ENCODE results near the gene GRK5. TPM values are rescaled to one million over a fixed set of nuclear protein-coding genes. Genes with fewer than 3 reads are reported as not detected.

The GRK5 gene
- total RNA-seq, 4 donors from 2014 or later, result 5.4 to 13.0 (median 10.6) TPM

DNA sequence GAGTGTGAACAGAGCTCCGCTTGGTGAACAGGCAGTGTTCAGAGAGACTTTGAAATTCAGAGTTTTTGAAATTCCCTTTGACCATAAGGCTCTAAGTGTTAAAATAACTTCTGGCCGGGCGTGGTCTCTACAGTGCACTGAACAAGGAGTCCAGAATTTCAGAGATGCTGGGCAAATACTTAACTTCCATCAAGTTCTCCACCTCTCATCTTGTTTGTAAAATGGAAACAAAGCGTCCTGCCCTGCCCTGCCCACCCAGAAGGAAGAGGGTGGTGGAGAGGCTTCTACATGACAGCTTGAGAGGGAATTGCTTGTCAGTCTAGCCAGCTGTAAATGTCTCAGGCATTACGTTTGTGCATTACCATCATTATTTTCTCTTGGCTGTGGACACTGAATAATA is 232.6 kb downstream of the GRK5 start:
- intact Hi-C loops (cut with DNase I; ENCODE audit: low total_unique reads), result loop anchor here (10.0 kb wide), 1 partner anchor 235 kb away; the partner anchor contains the start of gene GRK5
- TF ChIP-seq, protein P1, sequence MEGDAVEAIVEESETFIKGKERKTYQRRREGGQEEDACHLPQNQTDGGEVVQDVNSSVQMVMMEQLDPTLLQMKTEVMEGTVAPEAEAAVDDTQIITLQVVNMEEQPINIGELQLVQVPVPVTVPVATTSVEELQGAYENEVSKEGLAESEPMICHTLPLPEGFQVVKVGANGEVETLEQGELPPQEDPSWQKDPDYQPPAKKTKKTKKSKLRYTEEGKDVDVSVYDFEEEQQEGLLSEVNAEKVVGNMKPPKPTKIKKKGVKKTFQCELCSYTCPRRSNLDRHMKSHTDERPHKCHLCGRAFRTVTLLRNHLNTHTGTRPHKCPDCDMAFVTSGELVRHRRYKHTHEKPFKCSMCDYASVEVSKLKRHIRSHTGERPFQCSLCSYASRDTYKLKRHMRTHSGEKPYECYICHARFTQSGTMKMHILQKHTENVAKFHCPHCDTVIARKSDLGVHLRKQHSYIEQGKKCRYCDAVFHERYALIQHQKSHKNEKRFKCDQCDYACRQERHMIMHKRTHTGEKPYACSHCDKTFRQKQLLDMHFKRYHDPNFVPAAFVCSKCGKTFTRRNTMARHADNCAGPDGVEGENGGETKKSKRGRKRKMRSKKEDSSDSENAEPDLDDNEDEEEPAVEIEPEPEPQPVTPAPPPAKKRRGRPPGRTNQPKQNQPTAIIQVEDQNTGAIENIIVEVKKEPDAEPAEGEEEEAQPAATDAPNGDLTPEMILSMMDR (IDR thresholded peaks at IDR 0.05), result no peak
- no peak overlapping the region for H3K4me3 ChIP-seq (ENCODE audit: low read depth, poor library complexity, severe bottlenecking)
- no peak for DNase-seq (ENCODE audit: low spot score in 2 of 2)
- WGBS, 2 donors, result 70 to 75% methylated on average over 5 of the region's 5 CpGs

DNA sequence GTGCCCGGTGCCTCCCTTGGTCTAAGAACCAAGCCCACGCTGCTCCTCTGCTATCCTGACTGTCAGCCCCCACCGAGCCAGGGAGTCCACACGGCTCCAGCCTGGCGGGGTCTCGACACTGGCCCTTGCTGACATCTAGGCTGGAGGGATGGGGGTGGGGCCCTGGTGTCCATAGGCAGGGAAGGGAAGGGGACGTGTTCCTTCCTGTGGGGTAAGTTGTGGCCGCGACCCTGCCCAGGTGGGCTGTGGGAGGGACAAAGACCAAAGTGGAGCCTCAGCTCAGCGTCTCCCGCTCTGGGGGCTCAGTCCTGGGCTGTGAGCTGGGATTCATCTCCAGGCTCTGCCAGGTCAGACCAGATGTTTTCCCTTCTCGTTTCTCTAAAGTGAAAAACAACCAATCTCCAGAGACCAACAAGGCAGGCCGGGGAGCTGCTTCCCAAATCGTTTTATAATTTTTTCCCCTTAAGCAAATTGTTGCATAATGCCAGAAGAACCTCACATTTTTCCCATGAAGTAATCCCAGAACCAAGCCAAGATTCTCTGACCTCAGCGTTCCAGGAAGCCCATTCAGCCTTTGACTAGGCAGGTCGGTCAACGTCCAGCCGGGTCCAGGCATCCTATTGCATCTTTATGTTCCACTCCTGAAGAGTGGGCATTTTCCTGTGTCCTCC is 233.9 kb downstream of the GRK5 start:
- intact Hi-C loops (cut with DNase I; ENCODE audit: low total_unique reads), result loop anchor here (10.0 kb wide), 1 partner anchor 236 kb away; the partner anchor contains the start of gene GRK5
- DNase-seq (ENCODE audit: low spot score in 2 of 2), result peak in 1 of 2 donors; percentile 53
- no peak overlapping the region for H3K4me3 ChIP-seq (ENCODE audit: low read depth, poor library complexity, severe bottlenecking)
- TF ChIP-seq, protein P1 (IDR thresholded peaks at IDR 0.05), result no peak
- no peak for TF ChIP-seq POLR2A (IDR thresholded peaks at IDR 0.05)
- 45 to 53% methylated on average over 18 of the region's 18 CpGs for WGBS, 2 donors

DNA sequence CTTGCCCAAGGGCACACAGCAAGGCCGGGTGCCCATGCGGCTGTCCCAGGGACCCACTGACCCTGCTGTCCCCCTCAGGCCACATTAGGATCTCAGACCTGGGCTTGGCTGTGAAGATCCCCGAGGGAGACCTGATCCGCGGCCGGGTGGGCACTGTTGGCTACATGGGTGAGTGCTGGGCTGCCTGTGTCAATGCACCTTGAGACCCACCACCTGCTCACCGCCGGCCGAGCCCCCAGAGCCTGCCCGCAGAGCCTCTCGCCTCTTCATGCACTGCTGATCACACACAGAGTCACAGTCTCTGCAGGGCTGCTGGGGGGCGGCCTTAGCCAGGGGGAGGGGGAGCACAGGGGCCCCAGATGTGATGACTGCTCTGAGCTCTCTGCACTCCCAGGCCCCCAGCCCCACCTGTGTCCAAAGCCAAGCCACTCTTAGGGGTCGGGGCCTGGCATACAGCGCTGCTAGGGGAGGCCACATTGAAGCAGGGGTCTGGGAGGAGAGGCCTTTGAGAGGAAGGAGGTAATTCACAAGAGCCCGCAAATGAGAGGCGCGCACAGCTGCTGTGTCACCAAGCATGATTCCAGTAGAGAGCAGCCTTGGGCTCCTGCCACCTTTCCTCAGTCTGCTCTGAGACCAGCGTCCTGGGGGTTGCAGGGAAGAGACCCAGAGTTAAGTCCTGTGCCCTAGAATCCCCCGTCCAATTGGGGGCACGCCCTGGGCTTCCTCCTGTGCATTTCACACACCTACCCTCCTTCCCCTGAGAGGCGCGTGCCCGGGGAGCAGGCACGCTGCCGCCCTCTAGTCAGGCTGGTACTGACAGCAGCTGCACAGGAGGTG is 234.8 kb downstream of the GRK5 start:
- no peak overlapping the region for H3K4me3 ChIP-seq (ENCODE audit: low read depth, poor library complexity, severe bottlenecking)
- WGBS, 2 donors, result 83 to 90% methylated on average over 21 to 25 of the region's 25 CpGs
- intact Hi-C loops (cut with DNase I; ENCODE audit: low total_unique reads), result loop anchor here (10.0 kb wide), 1 partner anchor 237 kb away; the partner anchor contains the start of gene GRK5
- DNase-seq (ENCODE audit: low spot score in 2 of 2), result no peak
- TF ChIP-seq, protein P1 (IDR thresholded peaks at IDR 0.05), result no peak
- no peak for TF ChIP-seq POLR2A (IDR thresholded peaks at IDR 0.05)

DNA sequence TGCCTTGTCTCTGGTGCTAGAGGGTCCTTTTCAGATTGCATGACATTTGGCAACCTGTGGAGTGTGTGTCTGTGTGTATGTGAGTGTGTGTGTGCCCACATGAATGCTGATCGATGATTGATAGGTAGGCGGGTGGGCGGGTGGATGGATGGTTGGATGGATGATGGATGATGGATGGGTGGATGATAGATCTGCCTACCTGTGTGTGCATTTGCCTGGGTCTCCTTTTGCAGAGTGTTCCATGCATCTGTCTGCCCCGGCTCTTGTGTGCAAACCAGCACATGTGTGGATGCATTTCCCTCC is 235.3 kb downstream of the GRK5 start:
- TF ChIP-seq, protein P1 (IDR thresholded peaks at IDR 0.05), result no peak
- DNase-seq (ENCODE audit: low spot score in 2 of 2), result no peak
- 93 to 94% methylated on average over 4 of the region's 4 CpGs for WGBS, 2 donors
- no peak overlapping the region for H3K4me3 ChIP-seq (ENCODE audit: low read depth, poor library complexity, severe bottlenecking)
- intact Hi-C loops (cut with DNase I; ENCODE audit: low total_unique reads), result loop anchor here (10.0 kb wide), 1 partner anchor 238 kb away; the partner anchor contains the start of gene GRK5

DNA sequence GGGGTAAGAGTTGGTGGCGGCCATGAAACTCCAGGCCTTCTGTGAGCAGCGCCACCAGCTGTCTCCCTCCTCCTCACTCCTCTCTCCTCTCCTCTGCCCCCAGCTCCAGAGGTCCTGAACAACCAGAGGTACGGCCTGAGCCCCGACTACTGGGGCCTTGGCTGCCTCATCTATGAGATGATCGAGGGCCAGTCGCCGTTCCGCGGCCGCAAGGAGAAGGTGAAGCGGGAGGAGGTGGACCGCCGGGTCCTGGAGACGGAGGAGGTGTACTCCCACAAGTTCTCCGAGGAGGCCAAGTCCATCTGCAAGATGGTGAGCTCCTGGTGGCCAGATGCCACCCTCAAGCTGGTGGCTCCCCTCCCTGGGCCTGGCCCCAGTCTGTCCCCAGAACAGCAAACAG is 236.1 kb downstream of the GRK5 start:
- no peak overlapping the region for H3K4me3 ChIP-seq (ENCODE audit: low read depth, poor library complexity, severe bottlenecking)
- no peak for TF ChIP-seq POLR2A (IDR thresholded peaks at IDR 0.05)
- TF ChIP-seq, protein P1 (IDR thresholded peaks at IDR 0.05), result no peak
- intact Hi-C loops (cut with DNase I; ENCODE audit: low total_unique reads), result loop anchor here (10.0 kb wide), 1 partner anchor 239 kb away; the partner anchor contains the start of gene GRK5
- 97 to 98% methylated on average over 15 of the region's 15 CpGs for WGBS, 2 donors
- DNase-seq (ENCODE audit: low spot score in 2 of 2), result no peak

Measured in lower leg skin (tissue), 4 donors.